Right ventricle myocardium superior (tissue), 1 donor: ENCODE results near the gene NLRP10. TPM values are rescaled to one million over a fixed set of nuclear protein-coding genes. Genes with fewer than 3 reads are reported as not detected.

Experiments used
- ATAC-seq: fragments of 200-7000 bp; cut with Tn5 transposase; one replicate; pipeline ENCODE4 v1.9.1; 2020; ENCODE audit warnings: mild to moderate bottlenecking; ENCODE audit not compliant: poor library complexity
- DNase-seq: peaks from one replicate; pipeline ENCODE4 v3.0.0-alpha.2; 2020
- intact Hi-C: fragments of 100-400 bp; cut with DNase I; formaldehyde crosslinking; loops from one replicate; pipeline ENCODE4 v1.11.2; 2022
- total RNA-seq: library from RNA; stranded (reverse); fragmentation: NEBNext Ultra II Directional; extraction: Animal tissue kit (Norgen Biotek cat#: 25700); gene quantifications from one replicate; pipeline ENCODE4 v1.2.1, GENCODE V29; 2021
- donor health status: DM: no; HTN: yes; CAD: no; lungs with severe emphysema.

NLRP10 gene
- total RNA-seq, 1 donor from 2014 or later, result not detected

GRCh38 chr11:7927635-7928034 is 37.6 kb downstream of the NLRP10 start:
- DNase-seq (no peak), ATAC-seq (no peak)
- intact Hi-C loops, result no loop called here

DNA sequence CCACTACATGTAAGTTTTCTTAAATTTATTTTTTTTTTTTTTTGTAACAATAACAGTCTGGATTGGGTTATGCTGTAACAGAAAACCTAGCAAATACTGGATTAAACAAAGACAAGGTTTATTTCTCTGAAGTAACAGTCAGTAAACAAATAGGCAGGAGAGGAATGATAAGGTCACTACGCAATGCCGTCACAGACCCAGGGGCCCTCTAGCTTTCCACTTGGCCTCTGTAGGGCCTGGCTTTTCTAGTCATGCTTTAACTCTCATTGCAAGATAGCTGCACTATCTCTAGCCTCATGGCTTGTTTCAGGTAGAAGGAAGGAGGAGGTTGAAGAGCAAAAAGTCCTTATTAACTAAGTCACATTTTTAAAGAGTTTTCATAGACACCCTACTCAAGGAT is 40.7 kb downstream of the NLRP10 start:
- DNase-seq (no peak), ATAC-seq (no peak)
- intact Hi-C loops, result no loop called here

DNA sequence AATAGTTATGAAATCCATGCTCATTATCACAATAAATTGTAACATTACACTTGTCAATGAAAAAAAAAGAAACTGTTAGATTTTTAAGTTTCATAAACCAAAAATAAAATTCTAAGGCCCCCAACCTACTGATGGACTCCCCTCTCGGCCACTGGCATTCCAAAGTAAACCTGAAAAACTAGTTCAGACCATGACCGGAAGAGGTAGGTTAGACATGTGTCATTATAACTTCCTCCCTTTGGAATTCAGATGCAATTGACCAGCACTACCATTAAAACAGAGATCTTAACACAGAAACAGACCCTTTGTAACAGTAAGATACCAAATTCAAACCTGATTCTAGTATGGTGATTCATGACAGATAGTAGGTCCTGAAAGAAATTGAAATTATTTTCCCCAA is 47.1 kb downstream of the NLRP10 start:
- intact Hi-C loops, result no loop called here
- ATAC-seq, result no peak
- DNase-seq, result no peak

Other genes with a start within 250 kb of the NLRP10 start
- not detected for gene OR5P2, start 168.5 kb downstream of the NLRP10 start, total RNA-seq
- gene OR5P3, start 134.6 kb downstream of the NLRP10 start, total RNA-seq, result not detected
- not detected for gene OR10A6, start 34.2 kb downstream of the NLRP10 start, total RNA-seq
- not detected for gene OR10A3, start 23.7 kb downstream of the NLRP10 start, total RNA-seq
- 137 TPM for gene EIF3F, start 21.9 kb upstream of the NLRP10 start, total RNA-seq
- 20.5 TPM for gene TUB, start 115.8 kb upstream of the NLRP10 start, total RNA-seq
- 11.1 TPM for gene RIC3, start 203.6 kb upstream of the NLRP10 start, total RNA-seq